Naive thymus-derived CD8-positive, alpha-beta T cell (primary cell): ENCODE data around the gene TMEM131. TPM values are rescaled to one million over a fixed set of nuclear protein-coding genes. Genes with fewer than 3 reads are reported as not detected.
A peak's percentile ranks its signal among the peaks of the same experiment; 100 is the strongest.
"Not testable (repeated sequence)": the region's sequence is repeated elsewhere in the genome, so short reads cannot be mapped to it uniquely, and the experiment has no call there.

ENCODE experiments used
- ATAC-seq, 2 donors: fragments of 150-1000 bp; cut with Tn5 transposase in 1 of 2; sonication (Bioruptor Pico), chemical (Tn5 transposase) in 1 of 2; 1 replicate in 1 of 2; 2 replicates in 1 of 2; pipeline ENCODE4 v1.10.0; 2021; ENCODE audit warnings: mild to moderate bottlenecking in 2 of 2, moderate library complexity in 2 of 2
- POLR2A ChIA-PET: fragments of 350-600 bp; sonication (Branson Sonifier 250); formaldehyde crosslinking; loops from one replicate; lab custom pipeline; 2021; ENCODE audit warnings: antibody characterized with exemption; lab: Charles Lee
- DNase-seq, 10 donors: peaks; one replicate each; pipeline versions ENCODE4 v3.0.0 to v3.0.0-alpha.2; 2020 to 2022
- H3K27ac Mint-ChIP-seq, 10 donors: one replicate each; pipeline ENCODE4 v1.8.0; 2020 to 2022; ENCODE audit warnings: mild to moderate bottlenecking in 10 of 10, mixed read lengths in 10 of 10, moderate library complexity in 4 of 10, inconsistent platforms in 1 of 10
- H3K27me3 Mint-ChIP-seq, 5 donors: one replicate each; pipeline ENCODE4 v1.8.0; 2021 to 2022; ENCODE audit warnings: mixed read lengths in 5 of 5
- H3K36me3 Mint-ChIP-seq, 3 donors: one replicate each; pipeline ENCODE4 v1.8.0; 2020 to 2022; ENCODE audit warnings: mixed read lengths in 3 of 3, mild to moderate bottlenecking in 2 of 3, inconsistent platforms in 1 of 3
- H3K4me1 Mint-ChIP-seq, 4 donors: one replicate each; pipeline ENCODE4 v1.8.0; 2021 to 2022; ENCODE audit warnings: mixed read lengths in 4 of 4
- H3K4me3 Mint-ChIP-seq, 10 donors: one replicate each; pipeline ENCODE4 v1.8.0; 2020 to 2022; ENCODE audit warnings: mild to moderate bottlenecking in 10 of 10, mixed read lengths in 10 of 10, moderate library complexity in 6 of 10, inconsistent platforms in 1 of 10
- H3K9me3 Mint-ChIP-seq, 9 donors: one replicate each; pipeline ENCODE4 v1.8.0; 2020 to 2022; ENCODE audit warnings: mixed read lengths in 9 of 9, mild to moderate bottlenecking in 3 of 9, inconsistent platforms in 1 of 9, moderate library complexity in 1 of 9
- polyA plus RNA-seq, 3 donors: library from polyadenylated mRNA; unstranded; fragments of 300-500 nt; fragmentation: Illumina TruSeq; gene quantifications; one replicate each; pipeline ENCODE4 v1.2.3, GENCODE V29; 2021
- total RNA-seq, 8 experiments: library from RNA in 2 of 8; stranded (reverse) in 2 of 8; gene quantifications; one replicate each; pipeline ENCODE4 v1.2.3 and lab custom pipeline; 2021 to 2026

TMEM131 gene
- total and polyA plus RNA-seq, 5 experiments from 2014 or later, result 11.4 to 61.4 (median 18.1) TPM

- H3K4me1 Mint-ChIP-seq, result peaks cover 11 to 18% (median 13%) of the 10 kb centered on the region in 4 donors
- H3K27ac Mint-ChIP-seq, result peak overlapping the region in 2 of 10 donors; percentile 36 to 63
- DNase-seq, ATAC-seq, H3K27me3 Mint-ChIP-seq, H3K9me3 Mint-ChIP-seq, POLR2A ChIA-PET: not testable (repeated sequence)
- peak overlapping the region in 1 of 10 donors; percentile 30 for H3K4me3 Mint-ChIP-seq
- H3K36me3 Mint-ChIP-seq, result peaks cover 0 to 58% (median 22%) of the 10 kb centered on the region in 3 donors
These were observed 168.7 kb downstream of the TMEM131 start for GRCh38 chr2:97827013-97827412.

- Mint-ChIP-seq H3K27ac (peak overlapping the region in 7 of 10 donors; percentile 4 to 89 (median 36)), H3K36me3 (peaks cover 0 to 60% (median 26%) of the 10 kb centered on the region in 3 donors), H3K4me3 (peak overlapping the region in 1 of 10 donors; percentile 3), H3K4me1 (peaks cover 11 to 18% (median 13%) of the 10 kb centered on the region in 4 donors)
- DNase-seq, H3K27me3 Mint-ChIP-seq, ATAC-seq, H3K9me3 Mint-ChIP-seq, POLR2A ChIA-PET: not testable (repeated sequence)
These were observed 169.4 kb downstream of the TMEM131 start for GRCh38 chr2:97826266-97826847.

- ATAC-seq, DNase-seq, H3K9me3 Mint-ChIP-seq, POLR2A ChIA-PET, H3K27me3 Mint-ChIP-seq, H3K27ac Mint-ChIP-seq, H3K4me3 Mint-ChIP-seq: not testable (repeated sequence)
- peaks cover 11 to 17% (median 13%) of the 10 kb centered on the region in 4 donors for H3K4me1 Mint-ChIP-seq
- H3K36me3 Mint-ChIP-seq, result peaks cover 0 to 51% (median 16%) of the 10 kb centered on the region in 3 donors
These were observed 171.7 kb downstream of the TMEM131 start for GRCh38 chr2:97824011-97824410.

GRCh38 chr2:97821862-97822261 is 173.9 kb downstream of the TMEM131 start:
- ATAC-seq, POLR2A ChIA-PET, H3K4me1 Mint-ChIP-seq, DNase-seq, H3K27me3 Mint-ChIP-seq, H3K9me3 Mint-ChIP-seq, H3K4me3 Mint-ChIP-seq, H3K27ac Mint-ChIP-seq: not testable (repeated sequence)
- peaks cover 0 to 43% (median 14%) of the 10 kb centered on the region in 3 donors for H3K36me3 Mint-ChIP-seq

- Mint-ChIP-seq H3K27me3 (no peaks in the 10 kb centered on the region), H3K9me3 (no peaks in the 10 kb centered on the region), H3K4me1 (no peaks in the 10 kb centered on the region), H3K27ac (peak overlapping the region in 2 of 10 donors; percentile 2 to 72), H3K4me3 (no peak overlapping the region), H3K36me3 (peaks cover 0 to 44% (median 13%) of the 10 kb centered on the region in 3 donors)
- ATAC-seq, result no peak
- POLR2A ChIA-PET, result no interaction called here
- no peak for DNase-seq
These were observed 176.0 kb downstream of the TMEM131 start for GRCh38 chr2:97819754-97820153.

GRCh38 chr2:97816411-97816810 is 179.3 kb downstream of the TMEM131 start:
- peaks cover 5 to 52% (median 6%) of the 10 kb centered on the region in 3 donors for H3K36me3 Mint-ChIP-seq
- no peaks in the 10 kb centered on the region for H3K4me1 Mint-ChIP-seq
- H3K4me3 Mint-ChIP-seq, result no peak overlapping the region
- H3K27me3 Mint-ChIP-seq, result no peaks in the 10 kb centered on the region
- ATAC-seq (no peak), DNase-seq (no peak)
- H3K9me3 Mint-ChIP-seq, result no peaks in the 10 kb centered on the region
- POLR2A ChIA-PET, result no interaction called here
- H3K27ac Mint-ChIP-seq, result peak overlapping the region in 1 of 10 donors; percentile 1

GRCh38 chr2:97812931-97813330 is 182.8 kb downstream of the TMEM131 start:
- H3K4me1 Mint-ChIP-seq, result no peaks in the 10 kb centered on the region
- ATAC-seq (no peak), DNase-seq (no peak)
- peaks cover 5 to 52% (median 6%) of the 10 kb centered on the region in 3 donors for H3K36me3 Mint-ChIP-seq
- POLR2A ChIA-PET, result no interaction called here
- H3K27ac Mint-ChIP-seq, result peak overlapping the region in 2 of 10 donors; percentile 20 to 34
- no peak overlapping the region for H3K4me3 Mint-ChIP-seq
- H3K27me3 Mint-ChIP-seq, result no peaks in the 10 kb centered on the region
- H3K9me3 Mint-ChIP-seq, result no peaks in the 10 kb centered on the region

GRCh38 chr2:97808816-97809215 is 186.9 kb downstream of the TMEM131 start:
- Mint-ChIP-seq H3K27me3 (no peaks in the 10 kb centered on the region), H3K4me3 (no peak overlapping the region), H3K27ac (no peak overlapping the region), H3K4me1 (peaks cover 0 to 3% (median 0%) of the 10 kb centered on the region in 4 donors), H3K9me3 (no peaks in the 10 kb centered on the region), H3K36me3 (peaks cover 11 to 56% (median 12%) of the 10 kb centered on the region in 3 donors)
- POLR2A ChIA-PET, result no interaction called here
- ATAC-seq (no peak), DNase-seq (no peak)

GRCh38 chr2:97806738-97807618 is 188.8 kb downstream of the TMEM131 start:
- no peak overlapping the region for H3K4me3 Mint-ChIP-seq
- no peaks in the 10 kb centered on the region for H3K9me3 Mint-ChIP-seq
- H3K27ac Mint-ChIP-seq, result peak overlapping the region in 2 of 10 donors; percentile 4 to 18
- ATAC-seq (peak; percentile 99), DNase-seq (peak; percentile 60 to 84 (median 72))
- POLR2A ChIA-PET, result no interaction called here
- H3K4me1 Mint-ChIP-seq, result peaks cover 0 to 3% (median 0%) of the 10 kb centered on the region in 4 donors
- H3K36me3 Mint-ChIP-seq, result peaks cover 5 to 55% (median 22%) of the 10 kb centered on the region in 3 donors
- H3K27me3 Mint-ChIP-seq, result no peaks in the 10 kb centered on the region

GRCh38 chr2:97805776-97806175 is 190.0 kb downstream of the TMEM131 start:
- ATAC-seq (no peak), DNase-seq (no peak)
- POLR2A ChIA-PET, result no interaction called here
- H3K36me3 Mint-ChIP-seq, result peaks cover 5 to 51% (median 17%) of the 10 kb centered on the region in 3 donors
- H3K4me1 Mint-ChIP-seq, result peaks cover 0 to 3% (median 0%) of the 10 kb centered on the region in 4 donors
- peak overlapping the region in 1 of 10 donors; percentile 8 for H3K27ac Mint-ChIP-seq
- no peaks in the 10 kb centered on the region for H3K9me3 Mint-ChIP-seq
- H3K4me3 Mint-ChIP-seq, result no peak overlapping the region
- no peaks in the 10 kb centered on the region for H3K27me3 Mint-ChIP-seq

- no peak for ATAC-seq
- POLR2A ChIA-PET, result interaction anchor here (0.6 kb wide), 1 partner anchor 14 kb away, joined by 4 read pairs; no protein-coding TSS in a partner anchor
- H3K4me1 Mint-ChIP-seq, result no peaks in the 10 kb centered on the region
- no peak overlapping the region for H3K27ac Mint-ChIP-seq
- no peaks in the 10 kb centered on the region for H3K27me3 Mint-ChIP-seq
- no peak for DNase-seq
- no peaks in the 10 kb centered on the region for H3K9me3 Mint-ChIP-seq
- peaks cover 5 to 90% (median 26%) of the 10 kb centered on the region in 3 donors for H3K36me3 Mint-ChIP-seq
- H3K4me3 Mint-ChIP-seq, result no peak overlapping the region
These were observed 194.7 kb downstream of the TMEM131 start for GRCh38 chr2:97801028-97801427.

- POLR2A ChIA-PET, result no interaction called here
- H3K27ac Mint-ChIP-seq, result no peak overlapping the region
- DNase-seq (no peak), ATAC-seq (no peak)
- no peaks in the 10 kb centered on the region for H3K27me3 Mint-ChIP-seq
- no peaks in the 10 kb centered on the region for H3K4me1 Mint-ChIP-seq
- H3K4me3 Mint-ChIP-seq, result no peak overlapping the region
- peaks cover 0 to 86% (median 17%) of the 10 kb centered on the region in 3 donors for H3K36me3 Mint-ChIP-seq
- no peaks in the 10 kb centered on the region for H3K9me3 Mint-ChIP-seq
These were observed 197.3 kb downstream of the TMEM131 start for GRCh38 chr2:97798416-97798815.

- DNase-seq, result no peak
- Mint-ChIP-seq H3K27me3 (no peaks in the 10 kb centered on the region), H3K4me1 (no peaks in the 10 kb centered on the region), H3K9me3 (no peaks in the 10 kb centered on the region), H3K4me3 (no peak overlapping the region), H3K27ac (no peak overlapping the region), H3K36me3 (peaks cover 0 to 86% (median 21%) of the 10 kb centered on the region in 3 donors)
- no peak for ATAC-seq
- POLR2A ChIA-PET, result no interaction called here
These were observed 198.4 kb downstream of the TMEM131 start for GRCh38 chr2:97797355-97797754.
